A673 (cell line): ENCODE data around the gene CFAP100.

ENCODE experiments used
- EZH2 ChIP-seq: fragments of 200-600 bp; sonication (generic); IDR thresholded peaks from 2 replicates; pipeline ENCODE4 v1.6.1; 2017; ENCODE audit warnings: borderline replicate concordance, low read depth, mild to moderate bottlenecking, mixed read lengths, antibody characterized with exemption, low read length; ENCODE audit not compliant: poor library complexity, severe bottlenecking
- TF ChIP-seq, protein P1 (sequence below): fragments of 300-800, 200-600 bp; sonication (generic); conservative IDR thresholded peaks from 2 replicates; pipeline ENCODE4 v1.5.1; 2017; ENCODE audit warnings: low read depth, mild to moderate bottlenecking, antibody characterized with exemption, low read length, moderate library complexity, mixed read lengths

GRCh38 chr3:126361211-126361610 is 33.5 kb upstream of the CFAP100 start:
- TF ChIP-seq, protein P1, sequence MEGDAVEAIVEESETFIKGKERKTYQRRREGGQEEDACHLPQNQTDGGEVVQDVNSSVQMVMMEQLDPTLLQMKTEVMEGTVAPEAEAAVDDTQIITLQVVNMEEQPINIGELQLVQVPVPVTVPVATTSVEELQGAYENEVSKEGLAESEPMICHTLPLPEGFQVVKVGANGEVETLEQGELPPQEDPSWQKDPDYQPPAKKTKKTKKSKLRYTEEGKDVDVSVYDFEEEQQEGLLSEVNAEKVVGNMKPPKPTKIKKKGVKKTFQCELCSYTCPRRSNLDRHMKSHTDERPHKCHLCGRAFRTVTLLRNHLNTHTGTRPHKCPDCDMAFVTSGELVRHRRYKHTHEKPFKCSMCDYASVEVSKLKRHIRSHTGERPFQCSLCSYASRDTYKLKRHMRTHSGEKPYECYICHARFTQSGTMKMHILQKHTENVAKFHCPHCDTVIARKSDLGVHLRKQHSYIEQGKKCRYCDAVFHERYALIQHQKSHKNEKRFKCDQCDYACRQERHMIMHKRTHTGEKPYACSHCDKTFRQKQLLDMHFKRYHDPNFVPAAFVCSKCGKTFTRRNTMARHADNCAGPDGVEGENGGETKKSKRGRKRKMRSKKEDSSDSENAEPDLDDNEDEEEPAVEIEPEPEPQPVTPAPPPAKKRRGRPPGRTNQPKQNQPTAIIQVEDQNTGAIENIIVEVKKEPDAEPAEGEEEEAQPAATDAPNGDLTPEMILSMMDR = no peak
- no peak for TF ChIP-seq EZH2
